GM12891 (cell line): ENCODE results near the gene MRPL37.

ENCODE experiments used
- DNase-seq: peaks from one replicate; pipeline ENCODE4 v3.0.0; 2011; ENCODE audit warnings: low spot score; ENCODE audit not compliant: insufficient read length
- FAIRE-seq: peaks from 2 replicates; lab custom pipeline; 2011; peaks lifted over from hg19 to GRCh38; lab: Jason Lieb, UNC
- PAX5 ChIP-seq: IDR thresholded peaks from 2 replicates; pipeline ENCODE4 v1.6.1; 2011; ENCODE audit warnings: low read length, moderate library complexity, mild to moderate bottlenecking; ENCODE audit not compliant: insufficient read depth, severe bottlenecking
- POLR2A ChIP-seq: IDR thresholded peaks from 2 replicates; pipeline ENCODE4 v1.6.1; 2011; ENCODE audit warnings: low read depth, low read length, control low read depth
- POLR2AphosphoS5 ChIP-seq: IDR thresholded peaks from 2 replicates; pipeline ENCODE4 v1.6.1; 2011; ENCODE audit warnings: low read depth, low read length, control low read depth
- POU2F2 ChIP-seq: IDR thresholded peaks from 2 replicates; pipeline ENCODE4 v1.6.1; 2011; ENCODE audit warnings: low read depth, mild to moderate bottlenecking, control low read depth, low read length, moderate library complexity
- SPI1 ChIP-seq: IDR thresholded peaks from 2 replicates; pipeline ENCODE4 v1.6.1; 2011; ENCODE audit warnings: low read depth, low read length, control low read depth
- TAF1 ChIP-seq: IDR thresholded peaks from 2 replicates; pipeline ENCODE4 v1.6.1; 2011; ENCODE audit warnings: low read depth, low read length, control low read depth

MRPL37 gene

GRCh38 chr1:54172614-54173599 is 27.1 kb upstream of the MRPL37 start:
- DNase-seq (no peak), FAIRE-seq (no peak)
- no peak for TF ChIP-seq PAX5
- no peak for TF ChIP-seq POU2F2
- no peak for TF ChIP-seq SPI1
- TF ChIP-seq TAF1, result no peak
- TF ChIP-seq POLR2A, result no peak
- TF ChIP-seq POLR2AphosphoS5, result no peak

DNA sequence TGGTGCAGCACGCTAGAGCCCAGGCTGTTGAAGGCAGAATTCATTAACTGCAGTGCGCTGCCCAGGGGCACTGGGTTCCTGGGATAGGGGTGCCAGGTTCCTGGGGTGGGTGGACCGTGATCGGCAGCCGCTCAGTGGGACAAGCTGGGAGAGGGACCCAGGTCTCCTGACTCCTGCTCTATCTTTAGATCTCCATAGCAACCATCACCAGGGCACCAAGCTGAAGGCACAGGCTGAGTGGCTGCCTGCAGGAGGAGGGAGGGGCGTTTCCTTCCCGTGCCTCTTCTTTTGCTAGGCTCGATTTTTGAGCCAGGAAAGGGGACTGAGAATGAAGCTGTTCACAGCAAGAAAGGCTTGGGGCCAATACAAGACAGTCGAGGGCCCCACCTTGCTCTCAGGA is 26.3 kb upstream of the MRPL37 start:
- DNase-seq (no peak), FAIRE-seq (no peak)
- TF ChIP-seq POLR2A, result no peak
- TF ChIP-seq POLR2AphosphoS5, result no peak
- TF ChIP-seq POU2F2, result no peak
- no peak for TF ChIP-seq SPI1
- TF ChIP-seq PAX5, result no peak
- no peak for TF ChIP-seq TAF1

DNA sequence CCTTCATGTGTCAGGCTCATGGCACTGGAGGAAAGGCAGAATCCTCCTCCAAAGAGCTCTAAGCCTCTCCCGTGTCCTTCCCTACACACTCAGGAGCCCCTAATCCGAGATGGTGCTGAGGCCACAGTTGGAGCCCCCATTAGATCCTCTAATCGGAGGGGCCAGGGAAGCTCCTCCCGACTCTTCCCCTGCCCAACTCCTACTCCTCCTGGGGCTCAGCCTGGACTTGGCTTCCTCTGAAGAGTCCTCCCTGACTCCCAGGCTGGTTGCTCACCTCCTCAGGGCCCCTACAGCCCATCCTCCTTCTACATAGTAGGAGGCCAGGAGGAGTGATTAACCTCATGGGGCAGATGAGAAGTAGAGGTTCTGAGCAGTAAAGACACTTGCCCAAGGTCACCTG is 25.9 kb upstream of the MRPL37 start:
- FAIRE-seq, result no peak
- no peak for TF ChIP-seq SPI1
- no peak for TF ChIP-seq PAX5
- no peak for TF ChIP-seq POLR2A
- TF ChIP-seq POLR2AphosphoS5, result no peak
- no peak for TF ChIP-seq TAF1
- no peak for TF ChIP-seq POU2F2

GRCh38 chr1:54176621-54177327 is 23.2 kb upstream of the MRPL37 start:
- DNase-seq (no peak), FAIRE-seq (no peak)
- TF ChIP-seq SPI1, result no peak
- TF ChIP-seq POU2F2, result no peak
- TF ChIP-seq POLR2AphosphoS5, result no peak
- no peak for TF ChIP-seq POLR2A
- no peak for TF ChIP-seq PAX5
- TF ChIP-seq TAF1, result no peak

More for the DNA sequence above, 25.9 kb upstream of the MRPL37 start:
- no peak for DNase-seq

DNA sequence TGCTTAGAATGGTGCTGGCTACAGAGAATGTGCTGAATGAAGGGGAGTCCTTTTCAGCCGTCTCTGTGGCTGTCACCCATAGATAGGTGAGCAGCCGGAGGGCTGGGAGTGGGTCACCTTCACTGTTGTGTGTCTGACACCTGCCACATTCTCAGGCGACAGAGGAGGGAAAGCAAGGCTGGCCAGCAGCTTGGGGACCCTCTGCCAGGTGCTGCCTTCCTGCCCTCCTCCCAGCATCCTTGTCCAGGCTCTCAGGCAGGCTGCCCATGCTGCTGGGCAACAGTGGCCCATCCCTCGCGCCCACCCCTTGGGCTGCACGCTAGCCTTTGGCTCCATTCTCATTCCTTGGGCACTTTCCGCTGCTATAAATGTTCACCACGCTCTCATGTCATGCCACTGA is 22.2 kb upstream of the MRPL37 start:
- TF ChIP-seq POU2F2 (no peak), SPI1 (no peak), PAX5 (no peak), POLR2AphosphoS5 (no peak), POLR2A (no peak), TAF1 (no peak)
- DNase-seq (no peak), FAIRE-seq (no peak)

DNA sequence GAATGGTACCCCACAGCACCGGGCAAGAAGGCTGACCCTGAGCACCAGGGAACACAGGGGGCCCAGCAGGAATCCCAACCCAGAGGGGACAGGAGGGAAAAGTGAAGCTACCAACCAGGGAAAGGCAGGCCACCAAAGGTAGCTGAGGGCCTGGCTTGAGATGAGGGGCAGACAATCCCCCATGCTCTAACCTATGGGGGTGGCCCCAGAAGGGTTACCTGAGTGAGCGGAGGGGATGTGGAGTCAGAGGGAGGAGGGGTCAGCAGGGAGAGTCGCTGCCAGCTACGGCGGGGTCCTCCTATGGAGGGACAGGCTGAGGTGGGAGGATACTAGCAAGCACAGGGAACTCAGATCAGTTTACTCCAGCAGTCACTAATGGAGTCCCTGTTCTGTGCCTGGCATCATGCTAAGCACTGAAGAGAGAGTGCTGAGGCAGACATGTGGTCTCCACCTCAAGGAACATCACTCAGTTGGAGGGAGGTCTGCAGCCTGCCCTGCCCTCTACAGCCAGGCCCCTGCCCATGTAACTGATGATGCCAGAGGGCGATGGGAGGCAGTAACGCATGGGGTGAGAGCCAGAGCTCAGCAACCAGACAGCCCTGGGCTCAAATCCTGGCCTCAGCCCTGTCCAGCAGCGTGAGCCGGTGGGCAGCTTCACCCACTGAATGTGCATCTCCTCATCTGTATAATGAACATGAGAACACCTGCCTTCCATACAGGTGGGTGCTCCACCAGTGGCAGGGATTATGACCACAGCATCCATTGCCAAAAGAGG is 21.5 kb upstream of the MRPL37 start:
- TF ChIP-seq POLR2AphosphoS5, result no peak
- TF ChIP-seq POLR2A, result no peak
- no peak for TF ChIP-seq POU2F2
- no peak for TF ChIP-seq PAX5
- TF ChIP-seq TAF1, result no peak
- TF ChIP-seq SPI1, result no peak
- FAIRE-seq, result no peak
- no peak for DNase-seq

DNA sequence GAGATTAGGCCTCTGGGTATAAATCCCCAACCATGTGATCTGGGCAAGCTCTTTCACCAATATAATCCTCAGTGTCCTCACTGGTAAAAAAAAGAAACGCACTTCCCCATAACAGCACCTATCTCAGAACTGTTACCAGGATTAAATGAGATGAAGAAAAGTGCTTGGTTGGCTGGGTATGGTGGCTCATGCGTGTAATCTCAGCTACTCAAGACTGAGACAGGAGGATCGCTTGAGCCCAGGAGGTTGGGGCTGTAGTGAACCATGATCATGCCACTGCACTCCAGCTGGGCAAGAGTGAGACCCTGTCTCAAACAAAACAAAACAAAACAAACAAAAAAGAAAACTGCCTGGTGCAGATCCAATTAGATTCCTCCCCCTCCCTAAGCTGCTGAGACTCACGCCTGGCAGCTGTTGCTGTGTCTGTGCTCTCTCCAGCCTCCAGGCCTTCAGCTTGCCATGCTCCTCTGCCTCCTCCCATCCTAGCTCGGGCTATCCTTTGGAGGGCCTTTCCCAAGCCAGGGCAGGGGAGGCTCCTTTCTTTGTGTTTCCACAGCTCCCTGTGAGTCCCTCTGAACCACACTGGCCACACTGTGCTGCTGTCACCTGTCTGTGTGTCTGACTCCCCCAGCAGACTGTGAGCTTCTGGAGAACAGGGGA is 19.1 kb upstream of the MRPL37 start:
- FAIRE-seq (no peak), DNase-seq (no peak)
- TF ChIP-seq TAF1, result no peak
- no peak for TF ChIP-seq POLR2AphosphoS5
- no peak for TF ChIP-seq PAX5
- no peak for TF ChIP-seq POU2F2

DNA sequence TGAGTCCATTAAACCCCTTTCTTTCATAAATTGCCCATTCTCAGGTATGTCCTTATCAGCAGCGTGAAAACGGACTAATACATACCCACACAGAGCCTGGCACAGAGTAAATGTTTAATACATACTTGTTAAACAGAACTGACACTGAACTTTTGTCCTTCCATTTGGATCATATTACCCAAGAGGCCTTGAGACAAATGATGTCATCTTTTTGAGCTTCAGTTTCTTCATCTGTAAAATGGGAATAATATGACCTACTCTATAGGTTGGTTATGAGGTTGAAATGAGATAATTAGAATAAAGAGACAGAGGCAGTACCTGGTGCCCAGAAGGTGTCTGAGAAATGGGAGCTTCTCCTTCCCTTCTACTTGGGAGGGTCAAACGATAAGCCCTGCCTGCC is 13.9 kb upstream of the MRPL37 start:
- no peak for FAIRE-seq
- DNase-seq, result no peak
- TF ChIP-seq SPI1, result no peak
- TF ChIP-seq POU2F2, result no peak
- TF ChIP-seq POLR2A, result no peak
- no peak for TF ChIP-seq TAF1

GRCh38 chr1:54188291-54188690 is 11.7 kb upstream of the MRPL37 start:
- no peak for FAIRE-seq
- no peak for TF ChIP-seq SPI1
- TF ChIP-seq PAX5, result no peak
- TF ChIP-seq POLR2AphosphoS5, result no peak
- TF ChIP-seq TAF1, result no peak
- TF ChIP-seq POU2F2, result no peak
- no peak for TF ChIP-seq POLR2A
- no peak for DNase-seq
